ENCODE results near the gene LRRC17. TPM values are rescaled to one million over a fixed set of nuclear protein-coding genes. Genes with fewer than 3 reads are reported as not detected.

The LRRC17 gene
- total and polyA plus RNA-seq, 9 of the 15 experiments (the other 6 are each of a cell fraction or from before 2014, with no cell fraction given): 0.03 to 0.18 (median 0.12) TPM; not detected in 5

- TF ChIP-seq CHD7 (IDR thresholded peaks at IDR 0.05; ENCODE audit: low read depth, low read length) (no peak), FOXP4 (CRISPR knock-in tag; IDR thresholded peaks at IDR 0.05; ENCODE audit: borderline replicate concordance) (no peak), CBX8 (IDR thresholded peaks at IDR 0.05; ENCODE audit: borderline replicate concordance, extremely low read depth, low read depth, low read length, poor library complexity, severe bottlenecking) (no peak)
- TF ChIP-seq, protein P1, sequence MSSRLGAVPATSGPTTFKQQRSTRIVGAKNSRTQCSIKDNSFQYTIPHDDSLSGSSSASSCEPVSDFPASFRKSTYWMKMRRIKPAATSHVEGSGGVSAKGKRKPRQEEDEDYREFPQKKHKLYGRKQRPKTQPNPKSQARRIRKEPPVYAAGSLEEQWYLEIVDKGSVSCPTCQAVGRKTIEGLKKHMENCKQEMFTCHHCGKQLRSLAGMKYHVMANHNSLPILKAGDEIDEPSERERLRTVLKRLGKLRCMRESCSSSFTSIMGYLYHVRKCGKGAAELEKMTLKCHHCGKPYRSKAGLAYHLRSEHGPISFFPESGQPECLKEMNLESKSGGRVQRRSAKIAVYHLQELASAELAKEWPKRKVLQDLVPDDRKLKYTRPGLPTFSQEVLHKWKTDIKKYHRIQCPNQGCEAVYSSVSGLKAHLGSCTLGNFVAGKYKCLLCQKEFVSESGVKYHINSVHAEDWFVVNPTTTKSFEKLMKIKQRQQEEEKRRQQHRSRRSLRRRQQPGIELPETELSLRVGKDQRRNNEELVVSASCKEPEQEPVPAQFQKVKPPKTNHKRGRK (tag; IDR thresholded peaks at IDR 0.05): no peak
- TF ChIP-seq, protein P2, sequence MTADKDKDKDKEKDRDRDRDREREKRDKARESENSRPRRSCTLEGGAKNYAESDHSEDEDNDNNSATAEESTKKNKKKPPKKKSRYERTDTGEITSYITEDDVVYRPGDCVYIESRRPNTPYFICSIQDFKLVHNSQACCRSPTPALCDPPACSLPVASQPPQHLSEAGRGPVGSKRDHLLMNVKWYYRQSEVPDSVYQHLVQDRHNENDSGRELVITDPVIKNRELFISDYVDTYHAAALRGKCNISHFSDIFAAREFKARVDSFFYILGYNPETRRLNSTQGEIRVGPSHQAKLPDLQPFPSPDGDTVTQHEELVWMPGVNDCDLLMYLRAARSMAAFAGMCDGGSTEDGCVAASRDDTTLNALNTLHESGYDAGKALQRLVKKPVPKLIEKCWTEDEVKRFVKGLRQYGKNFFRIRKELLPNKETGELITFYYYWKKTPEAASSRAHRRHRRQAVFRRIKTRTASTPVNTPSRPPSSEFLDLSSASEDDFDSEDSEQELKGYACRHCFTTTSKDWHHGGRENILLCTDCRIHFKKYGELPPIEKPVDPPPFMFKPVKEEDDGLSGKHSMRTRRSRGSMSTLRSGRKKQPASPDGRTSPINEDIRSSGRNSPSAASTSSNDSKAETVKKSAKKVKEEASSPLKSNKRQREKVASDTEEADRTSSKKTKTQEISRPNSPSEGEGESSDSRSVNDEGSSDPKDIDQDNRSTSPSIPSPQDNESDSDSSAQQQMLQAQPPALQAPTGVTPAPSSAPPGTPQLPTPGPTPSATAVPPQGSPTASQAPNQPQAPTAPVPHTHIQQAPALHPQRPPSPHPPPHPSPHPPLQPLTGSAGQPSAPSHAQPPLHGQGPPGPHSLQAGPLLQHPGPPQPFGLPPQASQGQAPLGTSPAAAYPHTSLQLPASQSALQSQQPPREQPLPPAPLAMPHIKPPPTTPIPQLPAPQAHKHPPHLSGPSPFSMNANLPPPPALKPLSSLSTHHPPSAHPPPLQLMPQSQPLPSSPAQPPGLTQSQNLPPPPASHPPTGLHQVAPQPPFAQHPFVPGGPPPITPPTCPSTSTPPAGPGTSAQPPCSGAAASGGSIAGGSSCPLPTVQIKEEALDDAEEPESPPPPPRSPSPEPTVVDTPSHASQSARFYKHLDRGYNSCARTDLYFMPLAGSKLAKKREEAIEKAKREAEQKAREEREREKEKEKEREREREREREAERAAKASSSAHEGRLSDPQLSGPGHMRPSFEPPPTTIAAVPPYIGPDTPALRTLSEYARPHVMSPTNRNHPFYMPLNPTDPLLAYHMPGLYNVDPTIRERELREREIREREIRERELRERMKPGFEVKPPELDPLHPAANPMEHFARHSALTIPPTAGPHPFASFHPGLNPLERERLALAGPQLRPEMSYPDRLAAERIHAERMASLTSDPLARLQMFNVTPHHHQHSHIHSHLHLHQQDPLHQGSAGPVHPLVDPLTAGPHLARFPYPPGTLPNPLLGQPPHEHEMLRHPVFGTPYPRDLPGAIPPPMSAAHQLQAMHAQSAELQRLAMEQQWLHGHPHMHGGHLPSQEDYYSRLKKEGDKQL (CRISPR knock-in tag; IDR thresholded peaks at IDR 0.05; ENCODE audit: borderline replicate concordance): no peak
These were observed 70.8 kb downstream of the LRRC17 start (continued) for GRCh38 chr7:102983602-102984001.
